LoVo (cell line): ENCODE data around the gene SH3TC1.

Experiments
- DNase-seq: peaks from one replicate; pipeline ENCODE4 v3.0.0-alpha.2; 2016; ENCODE audit warnings: low spot score

Gene SH3TC1

DNA sequence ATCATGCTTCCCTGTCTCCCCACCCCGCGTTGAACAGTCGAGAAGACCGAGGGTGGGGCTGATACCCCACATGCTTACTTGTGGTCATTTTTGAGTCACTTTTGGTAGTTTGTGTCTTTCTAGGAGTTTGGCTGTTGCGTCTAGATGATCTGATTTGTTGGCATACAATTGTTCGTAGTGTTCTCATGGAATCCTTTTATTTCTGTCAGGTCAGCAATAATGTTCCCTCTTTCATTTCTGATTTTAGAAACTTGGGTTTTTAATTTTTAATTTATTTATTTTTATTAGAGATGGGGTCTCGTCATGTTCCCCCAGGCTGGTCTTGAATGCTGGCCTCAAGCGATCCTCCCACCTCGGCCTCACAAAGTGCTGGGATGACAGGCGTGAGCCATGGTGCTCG lies 30.9 kb downstream of the SH3TC1 start:
- DNase-seq, result no peak

DNA sequence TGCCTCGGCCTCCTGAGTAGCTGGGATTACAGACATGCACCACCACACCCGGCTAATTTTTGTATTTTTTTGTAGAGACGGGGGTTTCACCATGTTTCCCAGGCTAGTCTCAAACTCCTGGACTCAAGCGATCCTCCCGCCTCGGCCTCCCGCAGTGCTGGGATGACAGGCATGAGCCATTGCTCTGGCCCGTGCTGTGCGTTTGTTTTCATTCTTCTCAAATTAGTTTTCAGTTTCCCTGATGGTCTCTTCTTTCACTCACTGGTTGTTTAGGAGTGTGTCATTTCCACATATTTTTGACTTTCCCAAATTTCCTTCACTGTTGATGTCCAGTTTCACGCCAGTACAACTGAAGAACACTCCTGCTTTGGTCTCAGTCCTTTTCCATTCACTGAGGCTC lies 31.8 kb downstream of the SH3TC1 start:
- DNase-seq, result no peak

DNA sequence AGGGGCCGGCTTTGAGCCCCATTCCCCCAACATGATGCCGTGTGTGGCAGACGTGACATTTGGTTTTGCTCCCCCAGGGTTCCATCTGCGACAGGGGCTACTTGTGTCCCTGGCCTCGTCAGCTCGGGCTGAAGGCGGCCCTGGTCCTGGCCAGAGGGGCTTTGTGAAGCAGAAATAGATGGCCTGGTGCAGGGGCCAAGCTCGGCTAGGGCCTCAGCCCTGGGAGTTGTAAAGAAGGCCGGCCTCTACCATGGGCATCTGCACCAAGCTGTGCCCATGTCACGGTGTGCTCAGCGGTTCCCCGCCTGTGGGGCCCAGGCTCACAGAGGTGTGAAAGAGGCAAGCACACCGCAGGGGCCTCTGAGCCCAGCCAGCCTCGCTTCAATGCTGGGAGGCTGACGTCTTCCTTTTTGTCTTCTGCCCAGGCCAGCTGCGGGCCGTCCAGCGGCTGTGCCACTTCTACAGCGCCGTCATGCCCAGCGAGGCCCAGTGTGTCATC lies 32.5 kb downstream of the SH3TC1 start:
- no peak for DNase-seq

DNA sequence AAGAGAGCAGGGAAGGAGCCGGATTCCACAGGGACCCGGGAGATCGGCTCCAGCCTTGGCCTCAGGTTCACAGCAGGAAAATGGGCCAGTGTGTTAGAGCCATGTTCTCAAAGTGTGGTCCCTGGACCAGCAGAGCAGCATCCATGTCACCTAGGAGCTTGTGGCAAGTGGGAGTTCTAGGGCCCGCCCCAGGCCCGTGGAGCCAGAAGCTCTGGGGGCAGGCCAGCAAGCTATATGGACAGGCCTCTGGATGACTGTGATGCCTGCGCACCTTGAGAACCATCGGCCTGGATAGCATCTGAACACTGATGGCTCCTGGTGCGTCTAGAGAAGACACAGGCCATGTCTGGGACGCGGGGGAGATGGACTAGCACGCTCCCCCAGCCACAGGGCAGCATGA lies 33.7 kb downstream of the SH3TC1 start:
- no peak for DNase-seq

DNA sequence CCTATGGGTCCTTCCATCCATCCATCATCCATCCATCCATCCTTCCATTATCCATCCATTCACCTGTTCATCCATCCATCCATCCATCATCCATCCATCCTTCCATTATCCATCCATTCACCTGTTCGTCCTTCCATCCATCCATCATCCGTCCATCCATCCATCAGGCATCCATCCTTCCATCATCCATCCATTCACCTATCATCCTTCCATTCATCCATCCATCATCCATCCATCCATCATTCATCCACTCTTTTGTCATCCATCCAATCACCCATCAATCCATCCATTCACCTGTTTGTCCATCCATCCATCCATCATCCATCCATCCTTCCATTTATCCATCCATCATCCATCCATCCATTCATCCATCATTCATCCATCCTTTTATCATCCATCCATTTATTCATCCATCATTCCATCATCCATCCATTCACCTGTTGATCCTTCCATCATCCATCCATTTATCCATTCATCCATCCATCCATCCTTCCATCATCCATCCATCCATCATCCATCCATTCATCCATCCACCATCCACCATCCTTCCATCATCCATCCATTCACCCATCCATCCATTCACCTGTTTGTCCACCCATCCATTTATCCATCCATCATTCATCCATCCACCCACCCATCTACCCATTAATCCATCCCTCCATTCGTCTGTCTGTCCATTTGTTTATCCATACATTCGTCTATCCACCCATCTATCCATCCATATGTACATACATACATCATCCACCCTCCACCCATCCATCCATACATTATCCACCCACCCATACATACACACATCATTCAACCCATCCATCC lies 34.8 kb downstream of the SH3TC1 start:
- DNase-seq, result no peak

DNA sequence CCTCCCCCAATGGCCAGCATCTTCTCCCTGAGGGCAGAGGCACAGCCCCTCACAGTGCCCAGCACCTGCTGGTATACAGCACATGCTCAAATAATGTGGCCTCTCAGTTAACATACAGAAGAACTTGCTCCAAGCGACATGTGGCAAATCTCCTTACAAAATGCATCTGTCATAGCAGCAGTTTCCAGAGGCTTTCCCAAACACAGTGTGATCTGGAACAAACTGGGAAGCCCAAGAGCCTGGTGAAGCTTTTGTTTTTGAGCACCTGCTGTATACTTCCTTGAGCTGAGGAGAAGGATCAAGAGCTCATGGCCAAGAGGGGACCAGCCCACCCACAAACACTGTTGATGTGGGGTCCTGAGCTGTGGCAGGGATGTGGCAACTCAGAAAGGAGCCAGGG lies 35.6 kb downstream of the SH3TC1 start:
- DNase-seq, result no peak

DNA sequence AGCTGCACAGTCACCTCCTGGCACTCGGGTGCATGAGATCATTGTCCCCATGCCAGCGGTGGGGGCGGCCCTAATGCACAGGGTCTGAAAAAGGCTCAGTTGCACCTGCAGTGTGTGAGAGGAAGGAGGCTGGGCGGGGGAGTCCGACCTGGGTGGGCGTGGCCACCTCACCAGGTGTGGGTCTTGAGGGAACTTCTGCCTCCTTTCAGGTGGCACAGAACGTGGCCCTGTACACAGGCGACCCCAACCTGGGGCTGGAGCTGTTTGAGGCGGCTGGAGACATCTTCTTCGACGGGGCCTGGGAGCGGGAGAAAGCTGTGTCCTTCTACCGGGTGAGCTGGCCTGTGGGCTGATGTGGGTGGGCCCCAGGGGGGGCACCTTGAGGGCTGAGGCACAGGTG lies 36.1 kb downstream of the SH3TC1 start:
- no peak for DNase-seq

DNA sequence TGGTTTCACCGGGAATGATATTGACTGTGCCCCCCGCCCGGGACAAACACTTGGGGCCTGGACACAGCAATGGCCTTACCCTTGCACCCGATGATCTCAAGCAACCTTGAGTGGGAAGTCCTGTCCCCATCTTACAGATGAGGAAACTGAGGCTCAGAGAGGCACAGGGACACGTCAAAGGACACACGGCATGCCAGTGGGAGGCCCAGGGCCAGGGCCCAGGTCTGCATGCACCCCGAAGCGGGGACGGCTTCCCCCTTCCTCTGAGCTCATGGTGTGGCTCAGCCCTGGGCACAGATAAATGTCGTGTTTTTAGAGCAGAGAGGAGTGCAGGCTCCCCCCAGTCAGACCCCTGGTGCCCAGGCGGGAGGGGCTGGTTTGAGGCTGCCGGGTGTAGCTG lies 36.6 kb downstream of the SH3TC1 start:
- DNase-seq, result no peak

DNA sequence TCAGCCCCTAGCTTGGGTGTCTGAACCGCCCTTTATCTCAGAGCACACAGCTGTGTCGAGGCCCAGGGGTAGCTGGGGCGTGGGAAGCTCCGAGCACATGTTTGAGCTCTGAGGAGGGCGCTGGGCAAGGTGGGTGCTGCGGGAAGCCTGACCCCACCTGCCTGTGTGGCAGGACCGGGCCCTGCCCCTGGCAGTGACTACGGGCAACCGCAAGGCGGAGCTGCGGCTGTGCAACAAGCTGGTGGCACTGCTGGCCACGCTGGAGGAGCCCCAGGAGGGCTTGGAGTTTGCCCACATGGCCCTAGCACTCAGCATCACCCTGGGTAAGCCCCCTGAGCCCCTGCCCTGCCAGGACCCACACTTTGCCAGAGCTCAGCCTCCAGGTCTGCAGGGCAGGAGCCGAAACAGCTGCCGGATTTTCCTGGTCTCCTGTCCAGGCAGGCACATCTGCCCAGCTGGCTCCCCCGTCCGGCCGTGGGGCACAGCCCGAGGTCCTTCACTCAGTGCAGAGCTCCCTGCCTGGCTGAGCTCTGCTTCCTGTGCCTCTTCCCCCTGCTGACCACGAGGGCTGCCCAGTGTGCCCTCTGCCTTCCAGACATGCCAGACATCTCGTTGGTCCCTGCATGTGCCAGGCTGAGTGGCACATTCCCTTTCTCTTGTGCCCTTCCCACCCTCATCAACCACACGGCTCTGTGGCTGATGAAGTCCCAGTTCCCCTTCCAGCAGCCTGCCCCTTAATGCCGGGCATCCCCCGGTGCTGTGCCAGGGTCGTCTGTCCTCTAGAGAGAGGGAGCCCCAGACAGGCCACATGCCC lies 37.2 kb downstream of the SH3TC1 start:
- DNase-seq, result no peak

DNA sequence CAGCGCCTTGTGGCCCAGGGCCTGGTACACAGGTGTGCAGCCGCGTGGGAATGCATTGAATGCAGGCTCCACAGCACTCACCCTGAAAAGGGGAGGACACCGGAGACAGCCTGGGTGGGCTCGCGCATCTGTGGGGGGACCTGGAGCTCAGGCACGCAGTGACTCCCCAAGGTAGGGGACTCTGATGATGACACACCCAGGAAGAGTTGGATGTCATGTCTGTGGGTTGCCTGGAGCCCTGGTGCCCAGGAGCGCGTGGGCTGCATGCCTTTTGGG lies 37.8 kb downstream of the SH3TC1 start:
- DNase-seq, result no peak

DNA sequence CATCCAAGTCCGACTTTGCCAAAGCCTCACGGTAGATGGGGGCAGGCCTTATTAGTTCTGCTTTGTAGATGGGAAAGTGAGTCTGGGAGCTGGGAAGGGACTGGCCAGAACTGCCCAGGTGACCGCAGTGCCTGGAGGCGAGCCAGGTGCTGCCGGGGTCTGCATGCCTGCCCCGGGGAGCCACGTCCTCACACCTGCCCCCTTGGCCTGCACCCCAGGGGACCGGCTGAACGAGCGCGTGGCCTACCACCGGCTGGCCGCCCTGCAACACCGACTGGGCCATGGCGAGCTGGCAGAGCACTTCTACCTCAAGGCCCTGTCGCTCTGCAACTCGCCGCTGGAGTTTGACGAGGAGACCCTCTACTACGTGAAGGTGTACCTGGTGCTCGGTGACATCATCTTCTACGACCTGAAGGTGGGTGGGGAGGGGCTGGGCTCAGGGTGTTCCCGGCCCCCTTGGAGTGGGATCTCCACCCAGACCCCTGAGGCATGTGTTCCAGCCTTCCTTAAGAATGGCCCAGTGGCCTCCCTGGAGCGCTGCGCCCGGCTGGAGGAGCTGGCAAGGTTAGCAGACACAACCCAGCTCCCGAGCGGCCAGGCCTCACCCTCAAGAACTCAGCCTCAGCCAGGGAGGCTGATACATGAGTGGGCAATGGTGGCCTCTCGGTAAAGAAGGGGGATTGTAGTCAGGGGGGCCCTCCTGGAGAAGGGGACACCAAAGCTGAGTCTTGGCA lies 38.3 kb downstream of the SH3TC1 start:
- no peak for DNase-seq

DNA sequence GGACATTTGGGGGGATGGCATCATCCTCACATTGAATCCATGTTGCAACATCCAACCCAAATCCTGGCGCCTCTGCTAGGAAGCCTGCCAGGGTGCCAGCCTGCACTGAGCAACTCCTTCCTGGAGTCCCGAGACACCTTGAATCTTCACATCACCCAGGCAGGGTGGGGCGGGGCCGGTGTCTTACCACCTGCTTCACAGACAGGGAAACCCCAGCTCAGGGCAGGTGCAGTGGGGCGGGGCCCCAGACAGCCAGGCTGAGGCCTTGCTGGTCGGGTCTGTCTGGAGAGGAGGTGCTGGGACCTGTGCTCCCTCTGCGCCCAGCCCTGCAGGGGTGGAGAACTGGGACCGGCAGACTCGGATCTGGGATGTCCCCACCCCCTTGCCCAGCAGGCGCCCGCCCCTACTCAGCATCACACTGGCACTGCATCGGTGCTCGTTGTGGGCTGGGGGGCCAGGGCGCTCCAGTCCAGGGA lies 39.0 kb downstream of the SH3TC1 start:
- DNase-seq, result no peak

DNA sequence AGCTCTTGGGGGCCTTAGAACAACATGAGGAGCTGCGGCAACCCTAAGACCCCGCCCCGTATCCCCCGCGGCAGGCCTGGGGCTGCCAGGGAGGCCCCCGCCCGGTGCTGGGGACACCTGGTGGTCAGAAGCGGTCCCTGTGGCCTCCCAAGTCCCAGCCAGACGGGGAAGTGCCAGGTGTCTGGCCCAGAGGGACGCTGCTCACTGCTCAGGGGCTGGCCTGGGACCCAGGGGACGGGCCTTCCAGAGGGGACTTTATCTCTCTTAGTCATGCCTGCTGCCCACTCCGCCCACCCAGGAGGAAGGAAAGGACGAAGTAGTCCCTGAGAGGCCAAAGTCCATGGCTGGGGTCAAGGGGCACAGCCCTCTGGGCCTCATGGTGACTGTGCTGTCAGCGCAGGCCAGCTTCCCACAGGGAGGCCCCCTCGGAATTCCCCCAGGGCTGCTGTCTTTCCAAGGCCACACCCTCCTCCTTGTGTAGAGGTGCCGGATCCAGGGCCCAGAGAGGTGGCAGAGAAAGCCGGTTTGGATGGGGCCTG lies 39.5 kb downstream of the SH3TC1 start:
- no peak for DNase-seq

DNA sequence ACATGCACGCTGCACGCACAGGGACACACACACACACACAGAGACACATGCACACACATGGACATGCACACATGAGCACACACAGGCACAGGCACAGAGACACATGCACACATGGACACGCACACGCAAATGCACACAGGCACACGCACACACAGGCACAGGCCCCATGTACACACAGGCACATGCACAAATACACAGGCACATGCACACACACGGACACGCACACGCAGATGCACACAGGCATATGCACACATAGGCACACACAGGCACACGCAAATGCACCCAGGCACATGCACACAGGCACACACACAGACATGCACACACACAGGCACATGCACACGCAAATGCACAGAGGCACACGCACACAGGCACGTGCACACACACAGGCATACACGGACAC lies 40.1 kb downstream of the SH3TC1 start:
- DNase-seq, result no peak

DNA sequence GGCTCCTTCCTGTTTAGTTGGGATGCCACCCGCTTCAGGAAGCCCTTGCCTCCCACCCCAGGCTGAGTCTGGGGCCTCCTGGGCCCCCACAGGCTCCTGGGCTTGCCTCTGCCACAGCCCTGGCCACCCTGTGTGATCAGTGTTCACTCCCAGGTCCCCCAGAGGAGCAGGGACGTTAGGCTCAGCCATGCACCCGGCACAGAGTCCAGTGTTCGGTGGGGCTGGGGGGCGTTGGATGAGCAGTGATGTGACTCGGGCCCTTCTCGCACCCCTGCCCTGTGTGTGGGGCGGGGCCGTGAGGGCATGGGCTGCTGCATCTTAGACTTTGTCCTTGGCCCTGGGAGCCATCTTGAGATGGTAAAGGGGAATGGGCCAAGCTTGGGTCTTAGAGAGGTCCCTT lies 40.6 kb downstream of the SH3TC1 start:
- DNase-seq, result no peak

DNA sequence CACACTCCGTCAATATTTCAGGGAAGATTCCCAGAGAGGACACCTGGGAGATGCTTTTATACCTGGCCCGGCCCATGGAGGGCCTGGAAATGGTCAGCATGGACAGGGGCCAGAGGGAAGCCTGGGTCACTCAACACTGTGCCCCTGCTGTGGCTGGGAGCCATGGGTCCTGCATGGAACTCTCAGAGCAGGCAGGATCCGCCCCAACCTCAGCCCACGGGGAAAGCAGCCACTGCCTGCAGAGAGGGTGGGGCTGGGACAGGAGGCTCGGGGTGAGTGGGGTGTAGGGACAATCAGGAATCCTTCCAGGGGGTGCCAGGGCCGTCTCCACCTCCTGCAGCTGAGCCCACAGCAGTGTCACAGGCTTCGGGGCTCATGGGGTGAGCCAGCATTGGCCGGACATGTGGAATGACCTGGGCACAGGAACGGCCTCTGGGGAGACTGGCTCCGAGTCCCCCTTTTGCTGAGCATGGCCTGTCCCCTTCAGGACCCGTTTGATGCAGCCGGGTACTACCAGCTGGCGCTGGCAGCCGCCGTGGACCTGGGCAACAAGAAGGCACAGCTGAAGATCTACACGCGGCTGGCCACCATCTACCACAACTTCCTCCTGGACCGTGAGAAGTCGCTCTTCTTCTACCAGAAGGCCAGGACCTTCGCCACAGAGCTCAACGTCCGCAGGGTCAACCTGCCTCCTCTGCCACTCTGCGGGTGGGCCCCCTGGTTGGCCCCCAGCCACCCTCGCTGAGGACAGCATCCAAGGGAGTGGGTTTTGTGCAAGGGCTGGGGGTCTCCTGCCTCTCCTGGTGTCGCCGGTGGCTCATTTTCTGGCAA lies 41.3 kb downstream of the SH3TC1 start:
- no peak for DNase-seq

DNA sequence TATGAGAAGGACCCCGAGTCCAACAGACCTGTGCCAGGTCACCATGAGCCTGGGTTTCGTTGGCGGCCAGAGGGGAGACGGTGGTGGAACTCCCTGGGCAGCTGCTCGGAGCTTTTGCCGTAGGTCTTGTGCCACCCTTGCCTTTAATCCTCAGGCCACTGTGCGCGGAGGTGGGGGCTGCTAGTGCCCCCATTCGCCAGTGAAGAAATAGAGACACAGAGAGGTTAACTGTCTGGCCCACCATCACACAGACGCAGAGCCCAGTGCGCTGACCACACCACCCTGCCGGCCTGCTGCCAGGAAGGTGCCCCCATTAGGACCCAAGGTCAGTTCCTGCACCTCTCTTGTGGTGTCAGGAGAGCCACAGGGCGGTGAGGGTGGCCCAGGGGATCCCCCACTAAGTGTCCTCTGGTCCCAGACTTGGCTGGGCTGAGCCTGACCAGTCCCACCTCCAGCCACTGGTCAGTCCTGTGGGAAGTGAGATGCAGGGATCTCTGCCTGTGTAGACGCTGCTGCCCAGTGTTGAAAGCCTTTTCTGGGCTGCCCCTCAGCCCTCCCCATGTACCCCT lies 42.2 kb downstream of the SH3TC1 start:
- DNase-seq, result no peak

DNA sequence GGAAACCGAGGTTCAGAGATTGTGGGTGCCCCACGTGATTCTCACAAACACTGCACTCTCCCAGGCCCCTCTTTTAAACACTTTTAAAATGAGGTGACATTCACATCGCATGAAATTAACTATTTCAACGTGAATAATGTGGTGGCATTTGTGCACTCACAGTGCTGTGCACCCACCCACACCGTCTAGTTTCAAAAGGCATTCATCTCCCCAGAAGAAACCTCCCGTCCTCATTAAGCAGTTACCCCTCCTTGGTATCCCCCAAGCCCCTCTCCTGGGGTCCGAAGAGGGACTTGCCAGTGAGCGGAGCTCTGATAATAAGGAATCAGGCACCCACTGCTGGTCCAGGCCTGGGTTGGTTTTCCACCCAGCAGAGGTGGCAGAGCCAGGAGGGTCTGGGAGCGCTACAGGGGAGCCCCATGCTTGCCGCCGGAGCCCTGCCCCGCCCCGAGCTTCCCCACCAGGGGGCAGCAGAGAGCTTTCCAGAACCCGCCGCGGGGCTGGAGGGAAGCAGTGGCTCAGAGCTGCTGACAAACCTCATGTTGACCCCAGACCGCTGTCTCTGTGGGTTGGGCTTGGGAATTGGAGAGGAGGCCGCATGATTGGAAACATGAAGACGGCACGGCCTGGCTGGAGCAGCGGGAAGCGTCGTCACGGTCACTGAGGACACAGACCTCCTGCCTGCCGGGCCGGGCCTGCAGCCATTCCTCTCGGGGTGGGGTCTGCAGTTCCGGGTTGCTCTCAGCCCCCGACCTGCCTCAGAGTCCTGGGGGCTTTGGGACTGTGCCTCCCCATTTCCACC lies 43.0 kb downstream of the SH3TC1 start:
- peak; percentile 54 for DNase-seq

DNA sequence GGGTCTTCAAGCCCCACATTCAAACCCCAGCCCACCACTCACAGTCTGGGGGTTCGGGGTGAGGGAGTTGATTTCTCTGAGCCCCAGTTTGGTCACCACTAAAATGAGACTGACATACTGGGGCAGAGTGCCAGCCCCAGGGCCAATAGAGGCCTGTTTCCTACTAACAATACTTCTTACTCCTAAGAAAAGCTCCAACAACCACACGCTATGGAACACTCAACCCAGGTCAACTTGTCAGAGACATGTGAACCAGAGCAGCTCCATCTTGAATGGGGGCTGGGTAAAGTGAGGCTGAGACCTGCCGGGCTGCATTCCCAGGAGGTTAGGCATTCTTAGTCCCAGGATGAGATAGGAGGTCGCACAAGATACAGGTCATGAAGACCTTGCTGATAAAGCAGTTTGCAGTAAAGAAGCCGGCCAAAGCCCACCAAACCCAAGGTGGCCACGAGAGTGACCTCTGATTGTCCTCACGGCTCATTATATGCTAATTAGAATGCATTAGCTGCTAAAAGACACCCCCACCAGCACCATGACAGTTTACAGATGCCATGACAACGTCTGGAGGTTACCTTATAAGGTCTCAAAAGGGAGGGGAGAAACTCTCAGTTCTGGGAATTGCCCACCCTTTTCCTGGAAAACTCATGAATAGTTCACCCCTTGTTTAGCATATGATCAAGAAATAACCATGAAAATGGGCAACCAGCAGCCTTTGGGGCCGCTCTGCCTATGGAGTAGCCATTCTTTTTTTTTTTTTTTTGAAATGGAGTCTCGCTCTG lies 43.9 kb downstream of the SH3TC1 start:
- DNase-seq, result no peak
